ENCODE measurements around the gene CBLL1.

DNA sequence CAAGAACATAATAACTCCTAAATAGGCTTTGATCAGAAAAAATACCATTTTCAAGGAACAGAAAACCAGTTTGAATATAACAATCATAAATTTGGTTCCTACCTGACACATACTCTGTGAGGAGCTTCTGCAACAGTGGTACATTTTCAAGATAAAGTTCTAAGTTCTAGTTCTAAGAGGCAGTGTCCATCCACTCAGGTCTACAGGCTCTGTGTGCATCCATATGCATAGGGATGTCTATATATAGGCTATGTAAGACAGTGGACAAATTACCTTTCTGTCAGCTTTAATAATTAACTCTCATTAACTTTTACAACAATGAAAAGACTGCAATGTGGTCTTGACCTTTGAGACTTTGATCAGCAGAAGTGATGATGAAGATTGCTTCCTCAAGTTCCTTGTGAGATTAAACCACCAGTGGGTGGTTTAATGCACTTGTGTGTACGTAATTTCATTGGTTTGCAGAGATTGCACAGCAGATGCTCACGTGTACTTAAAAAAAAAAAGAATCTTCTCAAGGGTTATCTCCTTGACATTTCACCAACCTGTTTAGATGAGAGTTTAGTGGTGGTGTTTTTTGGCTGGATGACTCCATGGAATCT is 59.2 kb downstream of the CBLL1 start, which contains the start of gene SLC26A3:
- TF ChIP-seq, protein P1, sequence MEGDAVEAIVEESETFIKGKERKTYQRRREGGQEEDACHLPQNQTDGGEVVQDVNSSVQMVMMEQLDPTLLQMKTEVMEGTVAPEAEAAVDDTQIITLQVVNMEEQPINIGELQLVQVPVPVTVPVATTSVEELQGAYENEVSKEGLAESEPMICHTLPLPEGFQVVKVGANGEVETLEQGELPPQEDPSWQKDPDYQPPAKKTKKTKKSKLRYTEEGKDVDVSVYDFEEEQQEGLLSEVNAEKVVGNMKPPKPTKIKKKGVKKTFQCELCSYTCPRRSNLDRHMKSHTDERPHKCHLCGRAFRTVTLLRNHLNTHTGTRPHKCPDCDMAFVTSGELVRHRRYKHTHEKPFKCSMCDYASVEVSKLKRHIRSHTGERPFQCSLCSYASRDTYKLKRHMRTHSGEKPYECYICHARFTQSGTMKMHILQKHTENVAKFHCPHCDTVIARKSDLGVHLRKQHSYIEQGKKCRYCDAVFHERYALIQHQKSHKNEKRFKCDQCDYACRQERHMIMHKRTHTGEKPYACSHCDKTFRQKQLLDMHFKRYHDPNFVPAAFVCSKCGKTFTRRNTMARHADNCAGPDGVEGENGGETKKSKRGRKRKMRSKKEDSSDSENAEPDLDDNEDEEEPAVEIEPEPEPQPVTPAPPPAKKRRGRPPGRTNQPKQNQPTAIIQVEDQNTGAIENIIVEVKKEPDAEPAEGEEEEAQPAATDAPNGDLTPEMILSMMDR (IDR thresholded peaks at IDR 0.05) = no peak
- TF ChIP-seq POLR2A (IDR thresholded peaks at IDR 0.05) = no peak
- TF ChIP-seq POLR2AphosphoS5 (IDR thresholded peaks at IDR 0.05) = no peak
